Astrocyte (in vitro differentiated cells and primary cell): ENCODE data around the gene LMOD1.

Source experiments
- EZH2 ChIP-seq: IDR thresholded peaks from 2 replicates; pipeline ENCODE4 v1.6.1; 2012; ENCODE audit warnings: mild to moderate bottlenecking, low read length, inconsistent platforms; ENCODE audit not compliant: insufficient read depth
- TF ChIP-seq, protein P1 (sequence below): IDR thresholded peaks from 2 replicates; pipeline ENCODE4 v1.5.1; 2011; ENCODE audit warnings: low read depth, mild to moderate bottlenecking, inconsistent platforms, low read length, moderate library complexity; ENCODE audit not compliant: insufficient read depth

DNA sequence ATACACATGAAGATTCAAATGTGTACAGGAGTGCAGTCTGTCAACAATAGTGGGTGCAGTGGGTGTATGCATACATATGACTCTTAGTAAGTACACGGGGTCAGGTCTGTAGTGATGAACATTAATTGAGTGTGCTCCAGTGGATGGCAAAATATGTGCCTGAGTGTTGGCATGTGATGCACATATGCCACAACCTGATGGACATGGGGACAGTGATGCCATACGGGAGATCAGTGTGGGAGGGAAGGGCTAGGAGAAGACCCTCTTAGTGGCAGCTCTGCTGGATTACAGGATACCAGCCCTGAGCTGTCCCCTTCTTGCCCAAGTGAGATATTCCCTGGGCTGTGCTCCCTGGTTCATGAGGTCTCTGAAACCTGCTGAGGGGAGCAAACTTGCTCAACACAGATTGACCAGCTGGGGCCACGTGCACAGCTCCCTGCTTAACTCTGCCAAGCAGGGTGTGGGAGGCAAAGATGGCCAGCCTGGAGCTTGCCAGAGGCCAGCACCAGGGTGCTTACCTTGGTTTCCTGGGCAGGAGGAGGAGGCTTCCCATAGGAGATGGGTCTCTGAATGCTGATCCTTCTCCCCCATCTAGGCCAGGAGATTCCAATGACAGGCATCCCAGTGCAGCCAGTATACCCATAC is 55.4 kb downstream of the LMOD1 start:
- TF ChIP-seq, protein P1, sequence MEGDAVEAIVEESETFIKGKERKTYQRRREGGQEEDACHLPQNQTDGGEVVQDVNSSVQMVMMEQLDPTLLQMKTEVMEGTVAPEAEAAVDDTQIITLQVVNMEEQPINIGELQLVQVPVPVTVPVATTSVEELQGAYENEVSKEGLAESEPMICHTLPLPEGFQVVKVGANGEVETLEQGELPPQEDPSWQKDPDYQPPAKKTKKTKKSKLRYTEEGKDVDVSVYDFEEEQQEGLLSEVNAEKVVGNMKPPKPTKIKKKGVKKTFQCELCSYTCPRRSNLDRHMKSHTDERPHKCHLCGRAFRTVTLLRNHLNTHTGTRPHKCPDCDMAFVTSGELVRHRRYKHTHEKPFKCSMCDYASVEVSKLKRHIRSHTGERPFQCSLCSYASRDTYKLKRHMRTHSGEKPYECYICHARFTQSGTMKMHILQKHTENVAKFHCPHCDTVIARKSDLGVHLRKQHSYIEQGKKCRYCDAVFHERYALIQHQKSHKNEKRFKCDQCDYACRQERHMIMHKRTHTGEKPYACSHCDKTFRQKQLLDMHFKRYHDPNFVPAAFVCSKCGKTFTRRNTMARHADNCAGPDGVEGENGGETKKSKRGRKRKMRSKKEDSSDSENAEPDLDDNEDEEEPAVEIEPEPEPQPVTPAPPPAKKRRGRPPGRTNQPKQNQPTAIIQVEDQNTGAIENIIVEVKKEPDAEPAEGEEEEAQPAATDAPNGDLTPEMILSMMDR, result no peak
- TF ChIP-seq EZH2, result no peak
